ENCODE measurements around the gene UTRN.

Gene UTRN

GRCh38 chr6:144283646-144284477, 1.3 kb upstream of the UTRN start:
- no peak for DNase-seq

GRCh38 chr6:144284478-144284782, 705 bp upstream of the UTRN start:
- DNase-seq = no peak

GRCh38 chr6:144285548-144285797, 338 bp downstream of the UTRN start:
- DNase-seq = peak; percentile 22

GRCh38 chr6:144285798-144286502, 815 bp downstream of the UTRN start:
- no peak for DNase-seq

GRCh38 chr6:144286503-144287393, 1.6 kb downstream of the UTRN start:
- DNase-seq = peak; percentile 21

- no peak for DNase-seq
Observed at GRCh38 chr6:144289006-144289405, 3.9 kb downstream of the UTRN start.

GRCh38 chr6:144292372-144292771, 7.2 kb downstream of the UTRN start:
- no peak for DNase-seq

- no peak for DNase-seq
Observed at GRCh38 chr6:144294016-144294415, 8.9 kb downstream of the UTRN start.

GRCh38 chr6:144295211-144295610, 10.1 kb downstream of the UTRN start:
- DNase-seq = no peak

GRCh38 chr6:144295981-144296767, 11.0 kb downstream of the UTRN start:
- no peak for DNase-seq

- no peak for DNase-seq
Observed at GRCh38 chr6:144296973-144297372, 11.8 kb downstream of the UTRN start.

- DNase-seq = no peak
Observed at GRCh38 chr6:144297511-144298100, 12.5 kb downstream of the UTRN start.

GRCh38 chr6:144298194-144298593, 13.1 kb downstream of the UTRN start:
- no peak for DNase-seq

GRCh38 chr6:144298916-144299315, 13.8 kb downstream of the UTRN start:
- DNase-seq = no peak

GRCh38 chr6:144302701-144303372, 17.7 kb downstream of the UTRN start:
- no peak for DNase-seq

GRCh38 chr6:144304223-144304848, 19.2 kb downstream of the UTRN start:
- DNase-seq = no peak

GRCh38 chr6:144305567-144305966, 20.4 kb downstream of the UTRN start:
- DNase-seq = no peak

GRCh38 chr6:144305985-144306384, 20.9 kb downstream of the UTRN start:
- DNase-seq = no peak

GRCh38 chr6:144307880-144308279, 22.7 kb downstream of the UTRN start:
- DNase-seq = no peak

GRCh38 chr6:144310765-144311164, 25.6 kb downstream of the UTRN start:
- no peak for DNase-seq

GRCh38 chr6:144311361-144311760, 26.2 kb downstream of the UTRN start:
- DNase-seq = no peak

All from NCI-H748 treated with DMSO at 0.1 percent for 48 hours (cell line).